HL-60 (cell line): ENCODE measurements around the gene STAM.

Experiments used
- DNase-seq, 2 experiments: peaks; one replicate each; pipeline ENCODE4 v3.0.0-alpha.2; 2010 to 2020; ENCODE audit warnings: low read depth in 1 of 2, low spot score in 1 of 2
- H3K27ac ChIP-seq: fragments of 250-450 bp; sonication (Bioruptor Pico); replicated peaks from 2 replicates; pipeline ENCODE4 v1.5.1; 2020; ENCODE audit warnings: mild to moderate bottlenecking, moderate library complexity
- H3K27me3 ChIP-seq: fragments of 250-450 bp; sonication (Bioruptor Pico); 2 replicates; pipeline ENCODE4 v1.5.1; 2021; ENCODE audit warnings: mild to moderate bottlenecking, moderate library complexity; ENCODE audit not compliant: insufficient read depth, poor library complexity, severe bottlenecking
- H3K4me3 ChIP-seq: replicated peaks from 2 replicates; pipeline ENCODE4 v1.5.1; 2011; ENCODE audit warnings: mild to moderate bottlenecking, control low read depth, low read length; ENCODE audit not compliant: insufficient read depth
- GABPA ChIP-seq: IDR thresholded peaks from 2 replicates; pipeline ENCODE4 v1.6.1; 2012; ENCODE audit warnings: low read depth
- POLR2AphosphoS5 ChIP-seq: IDR thresholded peaks from 2 replicates; pipeline ENCODE4 v1.6.1; 2012; ENCODE audit warnings: low read depth
- SPI1 ChIP-seq: IDR thresholded peaks from 2 replicates; pipeline ENCODE4 v1.6.1; 2012; ENCODE audit warnings: low read depth, mild to moderate bottlenecking, borderline replicate concordance
- TF ChIP-seq, protein P1 (sequence below): IDR thresholded peaks from one replicate; pipeline ENCODE4 v1.5.1; 2011; ENCODE audit warnings: low read length, control low read depth, inconsistent platforms; ENCODE audit not compliant: insufficient read depth
- TF ChIP-seq, protein P2 (sequence below): IDR thresholded peaks from 2 replicates; pipeline ENCODE4 v1.6.1; 2012; ENCODE audit warnings: low read depth; ENCODE audit not compliant: insufficient replicate concordance

The STAM gene

DNA sequence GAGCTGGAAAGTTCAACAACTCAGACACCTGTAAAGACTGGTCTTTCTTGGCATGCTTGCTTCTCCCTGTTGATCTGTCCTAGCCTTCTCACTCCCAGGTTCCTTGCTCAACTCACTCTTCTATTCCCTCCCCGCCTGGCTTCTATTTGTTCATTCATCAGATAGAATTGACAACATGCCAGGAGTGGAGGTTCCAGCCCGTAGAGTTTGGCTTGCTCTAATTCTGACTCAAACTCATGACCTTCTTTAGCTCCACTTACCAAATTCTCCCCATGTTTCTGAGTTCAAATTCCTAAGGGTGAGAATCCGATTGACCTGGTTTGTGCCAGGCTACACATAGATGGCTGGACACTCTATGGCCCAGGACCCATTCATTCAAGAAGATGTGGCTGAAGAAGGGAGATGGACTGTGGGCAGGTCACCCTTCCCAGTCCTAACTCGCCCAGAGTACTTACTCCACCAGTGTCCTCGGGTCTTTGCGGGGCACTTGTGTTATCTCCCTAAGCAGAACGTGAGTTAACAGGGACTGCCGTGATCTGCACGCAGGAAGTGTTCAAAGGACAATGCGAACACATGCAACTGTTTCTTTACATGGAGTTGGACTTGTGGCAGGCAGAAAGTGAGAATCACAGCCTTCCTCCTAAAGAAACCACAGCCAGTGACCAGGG lies 104.1 kb downstream of the STAM start:
- TF ChIP-seq SPI1 (no peak), POLR2AphosphoS5 (no peak)
- TF ChIP-seq, protein P1, sequence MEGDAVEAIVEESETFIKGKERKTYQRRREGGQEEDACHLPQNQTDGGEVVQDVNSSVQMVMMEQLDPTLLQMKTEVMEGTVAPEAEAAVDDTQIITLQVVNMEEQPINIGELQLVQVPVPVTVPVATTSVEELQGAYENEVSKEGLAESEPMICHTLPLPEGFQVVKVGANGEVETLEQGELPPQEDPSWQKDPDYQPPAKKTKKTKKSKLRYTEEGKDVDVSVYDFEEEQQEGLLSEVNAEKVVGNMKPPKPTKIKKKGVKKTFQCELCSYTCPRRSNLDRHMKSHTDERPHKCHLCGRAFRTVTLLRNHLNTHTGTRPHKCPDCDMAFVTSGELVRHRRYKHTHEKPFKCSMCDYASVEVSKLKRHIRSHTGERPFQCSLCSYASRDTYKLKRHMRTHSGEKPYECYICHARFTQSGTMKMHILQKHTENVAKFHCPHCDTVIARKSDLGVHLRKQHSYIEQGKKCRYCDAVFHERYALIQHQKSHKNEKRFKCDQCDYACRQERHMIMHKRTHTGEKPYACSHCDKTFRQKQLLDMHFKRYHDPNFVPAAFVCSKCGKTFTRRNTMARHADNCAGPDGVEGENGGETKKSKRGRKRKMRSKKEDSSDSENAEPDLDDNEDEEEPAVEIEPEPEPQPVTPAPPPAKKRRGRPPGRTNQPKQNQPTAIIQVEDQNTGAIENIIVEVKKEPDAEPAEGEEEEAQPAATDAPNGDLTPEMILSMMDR = no peak
- TF ChIP-seq, protein P2, sequence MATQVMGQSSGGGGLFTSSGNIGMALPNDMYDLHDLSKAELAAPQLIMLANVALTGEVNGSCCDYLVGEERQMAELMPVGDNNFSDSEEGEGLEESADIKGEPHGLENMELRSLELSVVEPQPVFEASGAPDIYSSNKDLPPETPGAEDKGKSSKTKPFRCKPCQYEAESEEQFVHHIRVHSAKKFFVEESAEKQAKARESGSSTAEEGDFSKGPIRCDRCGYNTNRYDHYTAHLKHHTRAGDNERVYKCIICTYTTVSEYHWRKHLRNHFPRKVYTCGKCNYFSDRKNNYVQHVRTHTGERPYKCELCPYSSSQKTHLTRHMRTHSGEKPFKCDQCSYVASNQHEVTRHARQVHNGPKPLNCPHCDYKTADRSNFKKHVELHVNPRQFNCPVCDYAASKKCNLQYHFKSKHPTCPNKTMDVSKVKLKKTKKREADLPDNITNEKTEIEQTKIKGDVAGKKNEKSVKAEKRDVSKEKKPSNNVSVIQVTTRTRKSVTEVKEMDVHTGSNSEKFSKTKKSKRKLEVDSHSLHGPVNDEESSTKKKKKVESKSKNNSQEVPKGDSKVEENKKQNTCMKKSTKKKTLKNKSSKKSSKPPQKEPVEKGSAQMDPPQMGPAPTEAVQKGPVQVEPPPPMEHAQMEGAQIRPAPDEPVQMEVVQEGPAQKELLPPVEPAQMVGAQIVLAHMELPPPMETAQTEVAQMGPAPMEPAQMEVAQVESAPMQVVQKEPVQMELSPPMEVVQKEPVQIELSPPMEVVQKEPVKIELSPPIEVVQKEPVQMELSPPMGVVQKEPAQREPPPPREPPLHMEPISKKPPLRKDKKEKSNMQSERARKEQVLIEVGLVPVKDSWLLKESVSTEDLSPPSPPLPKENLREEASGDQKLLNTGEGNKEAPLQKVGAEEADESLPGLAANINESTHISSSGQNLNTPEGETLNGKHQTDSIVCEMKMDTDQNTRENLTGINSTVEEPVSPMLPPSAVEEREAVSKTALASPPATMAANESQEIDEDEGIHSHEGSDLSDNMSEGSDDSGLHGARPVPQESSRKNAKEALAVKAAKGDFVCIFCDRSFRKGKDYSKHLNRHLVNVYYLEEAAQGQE = no peak
- no peak overlapping the region for H3K27ac ChIP-seq
- DNase-seq = no peak
- H3K27me3 ChIP-seq = no peaks in the 10 kb centered on the region
- no peak overlapping the region for H3K4me3 ChIP-seq

DNA sequence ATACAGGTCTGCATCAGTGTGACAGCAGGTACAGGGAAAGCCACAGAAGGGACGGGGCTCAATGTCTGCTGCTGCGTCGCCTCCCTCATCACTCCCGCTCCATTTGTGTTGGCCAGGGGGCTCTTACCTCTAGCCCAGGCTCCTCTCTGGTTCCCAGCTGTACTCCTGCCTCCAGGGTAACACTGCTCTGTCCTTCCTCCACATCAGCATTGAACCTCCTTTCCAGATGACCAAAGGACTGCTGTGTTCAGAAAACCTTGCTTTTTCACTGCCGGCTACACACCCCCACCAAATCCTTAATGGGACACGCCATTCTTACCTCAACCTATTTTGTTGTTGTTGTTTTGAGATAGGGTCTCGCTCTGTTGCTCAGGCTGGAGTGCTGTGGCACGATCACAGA lies 105.9 kb downstream of the STAM start:
- H3K27me3 ChIP-seq = no peaks in the 10 kb centered on the region

DNA sequence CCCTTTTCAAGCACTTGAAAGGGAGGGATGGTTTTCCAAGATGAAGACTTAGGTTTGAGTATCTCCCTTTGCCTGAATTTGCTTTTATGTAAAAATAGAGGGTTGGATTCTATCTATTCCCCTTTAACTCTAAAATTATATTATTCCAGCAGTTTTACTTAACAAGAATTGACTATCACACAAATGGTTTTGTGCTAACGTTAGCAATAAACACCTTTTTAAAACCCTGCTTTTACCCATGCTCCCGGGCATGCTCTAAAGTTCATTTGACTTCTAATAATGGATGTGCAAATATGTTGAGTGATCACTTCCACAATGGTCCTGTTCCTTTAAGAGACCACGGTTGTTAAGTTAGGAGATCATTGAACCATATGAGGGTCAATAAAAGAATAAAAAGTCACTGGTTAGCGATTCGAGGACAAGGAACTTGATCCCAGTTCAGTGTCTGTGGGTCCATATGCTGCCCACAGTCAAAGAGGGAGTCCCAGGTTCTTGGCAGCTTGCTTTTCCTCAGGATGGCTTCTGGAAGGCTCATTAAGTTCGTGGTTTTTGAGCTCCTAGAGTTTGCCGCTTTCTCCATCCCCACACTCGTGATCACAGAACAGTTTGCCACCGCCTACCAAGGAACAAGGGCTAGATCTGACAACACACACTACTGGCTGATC lies 108.0 kb downstream of the STAM start, which contains the start of gene TMEM236:
TSS of gene TMEM236 (plus strand) at position 421 of the 665 bp plus-strand sequence. CDS start at position 516, 95 bp downstream.
- TF ChIP-seq, protein P2 = no peak
- TF ChIP-seq GABPA (no peak), SPI1 (no peak), POLR2AphosphoS5 (no peak)
- TF ChIP-seq, protein P1 = no peak
- Histone ChIP-seq H3K27ac (no peak within 1 kb of the TSS), H3K27me3 (no peaks in the 10 kb centered on the region), H3K4me3 (no peak within 1 kb of the TSS)
- DNase-seq = no peak

More for the DNA sequence above, 105.9 kb downstream of the STAM start:
- DNase-seq = no peak
- no peak for TF ChIP-seq SPI1
- TF ChIP-seq, protein P2 = no peak
- TF ChIP-seq, protein P1 = no peak
- TF ChIP-seq POLR2AphosphoS5 = no peak
- H3K4me3 ChIP-seq = no peak overlapping the region
- H3K27ac ChIP-seq = no peak overlapping the region
